Liver (tissue), 9 donors: Measurements from ENCODE around the gene STRN. TPM values are rescaled to one million over a fixed set of nuclear protein-coding genes. Genes with fewer than 3 reads are reported as not detected.
"Not testable (repeated sequence)": the region's sequence is repeated elsewhere in the genome, so short reads cannot be mapped to it uniquely, and the experiment has no call there.

Experiments used
- DNase-seq: peaks from one replicate; pipeline ENCODE4 v3.0.0-alpha.2; 2017; ENCODE audit warnings: low spot score
- H3K27ac ChIP-seq, 2 donors: one replicate each; pipeline ENCODE4 v1.7.0; 2013; ENCODE audit warnings: inconsistent platforms in 2 of 2, low read length in 2 of 2, control low read depth in 1 of 2, low read depth in 1 of 2, mild to moderate bottlenecking in 1 of 2
- H3K27me3 ChIP-seq, 4 donors: one replicate each; pipeline versions ENCODE4 v1.6.1 to v1.7.0; 2013; ENCODE audit warnings: low read length in 3 of 4, inconsistent platforms in 1 of 4, mild to moderate bottlenecking in 1 of 4, moderate library complexity in 1 of 4; ENCODE audit not compliant: control insufficient read depth in 4 of 4, insufficient read depth in 4 of 4
- H3K36me3 ChIP-seq, 4 donors: one replicate each; pipeline versions ENCODE4 v1.6.1 to v1.7.0; 2013; ENCODE audit warnings: low read length in 3 of 4, mild to moderate bottlenecking in 3 of 4, low read depth in 1 of 4, moderate library complexity in 1 of 4; ENCODE audit not compliant: control insufficient read depth in 4 of 4, insufficient read depth in 3 of 4
- H3K4me1 ChIP-seq, 4 donors: one replicate each; pipeline versions ENCODE4 v1.6.1 to v1.7.0; 2013; ENCODE audit warnings: low read length in 3 of 4, mild to moderate bottlenecking in 3 of 4, moderate library complexity in 1 of 4; ENCODE audit not compliant: control insufficient read depth in 4 of 4, insufficient read depth in 4 of 4
- H3K4me3 ChIP-seq, 3 donors: one replicate each; pipeline versions ENCODE4 v1.6.1 to v1.7.0; 2013; ENCODE audit warnings: low read length in 3 of 3, control low read depth in 1 of 3, low read depth in 1 of 3, mild to moderate bottlenecking in 1 of 3
- H3K9ac ChIP-seq, 2 donors: one replicate each; pipeline ENCODE4 v1.7.0; 2013; ENCODE audit warnings: low read length in 2 of 2, mild to moderate bottlenecking in 2 of 2, moderate library complexity in 2 of 2, control low read depth in 1 of 2, low read depth in 1 of 2
- H3K9me3 ChIP-seq, 4 donors: one replicate each; pipeline versions ENCODE4 v1.6.1 to v1.7.0; 2013; ENCODE audit warnings: low read length in 3 of 4; ENCODE audit not compliant: control insufficient read depth in 4 of 4
- CTCF ChIP-seq: fragments of 150-350 bp; IDR thresholded peaks from 2 replicates; pipeline ENCODE4 v1.5.1; 2017; ENCODE audit warnings: improper control_type of control experiment, low read depth, low read length; ENCODE audit not compliant: missing input control
- EGR1 ChIP-seq, 2 donors: IDR thresholded peaks; 2 replicates each; pipeline ENCODE4 v1.6.1; 2016 to 2018; ENCODE audit warnings: antibody characterized with exemption in 2 of 2, low read depth in 2 of 2
- FOXA1 ChIP-seq: IDR thresholded peaks from 2 replicates; pipeline ENCODE4 v1.6.1; 2016; ENCODE audit warnings: antibody characterized with exemption
- FOXA2 ChIP-seq: IDR thresholded peaks from 2 replicates; pipeline ENCODE4 v1.6.1; 2016; ENCODE audit warnings: antibody characterized with exemption
- GABPA ChIP-seq, 2 donors: IDR thresholded peaks in 1 of 2; conservative IDR thresholded peaks in 1 of 2; 2 replicates each; pipeline ENCODE4 v1.6.1; 2016; ENCODE audit warnings: antibody characterized with exemption in 2 of 2, mild to moderate bottlenecking in 1 of 2, moderate library complexity in 1 of 2
- JUND ChIP-seq, 2 donors: IDR thresholded peaks; 2 replicates each; pipeline ENCODE4 v1.6.1; 2016; ENCODE audit warnings: antibody characterized with exemption in 2 of 2
- NR2F2 ChIP-seq: IDR thresholded peaks from 2 replicates; pipeline ENCODE4 v1.6.1; 2016; ENCODE audit warnings: antibody characterized with exemption
- RAD21 ChIP-seq, 2 donors: IDR thresholded peaks; 2 replicates each; pipeline ENCODE4 v1.6.1; 2016; ENCODE audit warnings: antibody characterized with exemption in 2 of 2, mild to moderate bottlenecking in 2 of 2
- RXRA ChIP-seq, 2 donors: IDR thresholded peaks; 2 replicates each; pipeline ENCODE4 v1.6.1; 2017 to 2018; ENCODE audit warnings: antibody characterized with exemption in 2 of 2, mild to moderate bottlenecking in 1 of 2
- YY1 ChIP-seq: IDR thresholded peaks from 2 replicates; pipeline ENCODE4 v1.6.1; 2016; ENCODE audit warnings: antibody characterized with exemption, mild to moderate bottlenecking
- WGBS: extraction: QIAGEN DNeasy Blood & Tissue Kit; methylation state at CpG from one replicate; pipeline ENCODE4 v1.1.7; 2013; 5-methylcytosine and 5-hydroxymethylcytosine counted together
- polyA plus RNA-seq, 2 donors: library from polyadenylated mRNA; stranded (reverse) in 1 of 2; unstranded in 1 of 2; fragments of 200-250 nt in 1 of 2; fragments of >200 nt in 1 of 2; fragmentation: Nextera tagmentation in 1 of 2; extraction: Ambion mirVana in 1 of 2; gene quantifications; one replicate each; pipeline versions ENCODE4 v1.2.1 to v1.2.3, GENCODE V29; 2013 to 2015
- total RNA-seq, 2 donors: library from RNA; depleted of rRNA; stranded (reverse); fragments of >200 nt; gene quantifications; one replicate each; pipeline ENCODE4 v1.2.3, GENCODE V29; 2014
- donor health status: healthy.
- donor health status: healthy.
- donor health status: healthy.
- donor health status: healthy.
- donor health status: healthy.

Gene STRN
- total and polyA plus RNA-seq, 4 donors, result 2.5 to 11.9 (median 5.6) TPM

- H3K4me3 ChIP-seq, result no peak overlapping the region
- H3K9me3 ChIP-seq, result no peaks in the 10 kb centered on the region
- peaks cover 6 to 49% (median 32%) of the 10 kb centered on the region in 4 donors for H3K36me3 ChIP-seq
- no peaks in the 10 kb centered on the region for H3K27me3 ChIP-seq
- no peak for DNase-seq
- no peak for TF ChIP-seq YY1
- TF ChIP-seq NR2F2, result no peak
- TF ChIP-seq CTCF, result peak; percentile 44
- TF ChIP-seq RXRA (IDR thresholded peaks at IDR 0.05), result no peak
- peak; percentile 81 to 85 for TF ChIP-seq RAD21 (IDR thresholded peaks at IDR 0.05)
- TF ChIP-seq FOXA2, result no peak
- no peak for TF ChIP-seq EGR1 (IDR thresholded peaks at IDR 0.05; ENCODE audit: low read depth in 2 of 2)
- TF ChIP-seq FOXA1, result no peak
- no peak overlapping the region for H3K9ac ChIP-seq
- H3K27ac ChIP-seq, result no peak overlapping the region
- no peaks in the 10 kb centered on the region for H3K4me1 ChIP-seq
- WGBS, result 32% methylated on average over 8 of the region's 8 CpGs
Measured at GRCh38 chr2:37005118-37005868, 39.0 kb upstream of the STRN start.

- WGBS, result 84% methylated on average over 2 of the region's 2 CpGs
- no peaks in the 10 kb centered on the region for H3K27me3 ChIP-seq
- DNase-seq, result no peak
- no peak for TF ChIP-seq GABPA (IDR thresholded peaks at IDR 0.05 in 1 of 2, conservative IDR thresholded peaks at IDR 0.05 in 1 of 2)
- peaks cover 12 to 41% (median 28%) of the 10 kb centered on the region in 4 donors for H3K36me3 ChIP-seq
- no peak overlapping the region for H3K27ac ChIP-seq
- no peaks in the 10 kb centered on the region for H3K9me3 ChIP-seq
- H3K4me1 ChIP-seq, result no peaks in the 10 kb centered on the region
- no peak overlapping the region for H3K4me3 ChIP-seq
- H3K9ac ChIP-seq, result no peak overlapping the region
Measured at GRCh38 chr2:37000988-37001556, 34.7 kb upstream of the STRN start.

GRCh38 chr2:37000318-37000717, 34.0 kb upstream of the STRN start:
- Histone ChIP-seq H3K27ac (no peak overlapping the region), H3K36me3 (peaks cover 12 to 41% (median 28%) of the 10 kb centered on the region in 4 donors), H3K4me3 (no peak overlapping the region), H3K9me3 (no peaks in the 10 kb centered on the region), H3K4me1 (no peaks in the 10 kb centered on the region), H3K27me3 (no peaks in the 10 kb centered on the region), H3K9ac (no peak overlapping the region)
- TF ChIP-seq JUND (IDR thresholded peaks at IDR 0.05) (no peak), RAD21 (IDR thresholded peaks at IDR 0.05) (no peak), FOXA2 (no peak)
- 86% methylated on average over 6 of the region's 6 CpGs for WGBS
- DNase-seq, result no peak

GRCh38 chr2:36999416-36999815, 33.1 kb upstream of the STRN start:
- DNase-seq, H3K27ac ChIP-seq, H3K4me3 ChIP-seq, H3K9ac ChIP-seq, H3K27me3 ChIP-seq, H3K4me1 ChIP-seq, H3K9me3 ChIP-seq: not testable (repeated sequence)
- 98% methylated on average over 9 of the region's 9 CpGs for WGBS
- H3K36me3 ChIP-seq, result peaks cover 12 to 38% (median 27%) of the 10 kb centered on the region in 4 donors
